Activated CD4-positive, alpha-beta T cell treated with anti-CD3 and anti-CD28 coated beads, Interleukin-2, amount 10 ng/mL, durations not matched to agents 7 days and 5 days (primary cell): Measurements from ENCODE around the gene PSTK. TPM values are rescaled to one million over a fixed set of nuclear protein-coding genes. Genes with fewer than 3 reads are reported as not detected.

Experiments
- CTCF ChIA-PET: fragments of 350-600 bp; sonication (Branson Sonifier 250); formaldehyde crosslinking; loops from one replicate; lab custom pipeline; 2021; ENCODE audit warnings: antibody characterized with exemption; lab: Charles Lee
- POLR2A ChIA-PET: fragments of 350-600 bp; sonication (Branson Sonifier 250); formaldehyde crosslinking; loops from one replicate; lab custom pipeline; 2021; ENCODE audit warnings: antibody characterized with exemption; lab: Charles Lee
- DNase-seq: peaks from one replicate; pipeline ENCODE4 v3.0.0-alpha.2; 2020
- H3K27ac Mint-ChIP-seq: one replicate; pipeline ENCODE4 v1.8.0; 2021; ENCODE audit warnings: mild to moderate bottlenecking, moderate library complexity, mixed read lengths
- H3K27me3 Mint-ChIP-seq: one replicate; pipeline ENCODE4 v1.8.0; 2021; ENCODE audit warnings: mixed read lengths
- H3K36me3 Mint-ChIP-seq: one replicate; pipeline ENCODE4 v1.8.0; 2021; ENCODE audit warnings: low read depth, mixed read lengths
- H3K4me1 Mint-ChIP-seq: one replicate; pipeline ENCODE4 v1.8.0; 2021; ENCODE audit warnings: mixed read lengths
- H3K4me3 Mint-ChIP-seq: one replicate; pipeline ENCODE4 v1.8.0; 2021; ENCODE audit warnings: mild to moderate bottlenecking, moderate library complexity, mixed read lengths
- H3K9me3 Mint-ChIP-seq: one replicate; pipeline ENCODE4 v1.8.0; 2021; ENCODE audit warnings: mixed read lengths
- total RNA-seq, 2 experiments: library from RNA; stranded (reverse); gene quantifications; one replicate each; pipeline ENCODE4 v1.2.3, GENCODE V29; 2021

The PSTK gene
- total RNA-seq, 2 experiments from 2014 or later = 2.6 to 3.7 TPM

DNA sequence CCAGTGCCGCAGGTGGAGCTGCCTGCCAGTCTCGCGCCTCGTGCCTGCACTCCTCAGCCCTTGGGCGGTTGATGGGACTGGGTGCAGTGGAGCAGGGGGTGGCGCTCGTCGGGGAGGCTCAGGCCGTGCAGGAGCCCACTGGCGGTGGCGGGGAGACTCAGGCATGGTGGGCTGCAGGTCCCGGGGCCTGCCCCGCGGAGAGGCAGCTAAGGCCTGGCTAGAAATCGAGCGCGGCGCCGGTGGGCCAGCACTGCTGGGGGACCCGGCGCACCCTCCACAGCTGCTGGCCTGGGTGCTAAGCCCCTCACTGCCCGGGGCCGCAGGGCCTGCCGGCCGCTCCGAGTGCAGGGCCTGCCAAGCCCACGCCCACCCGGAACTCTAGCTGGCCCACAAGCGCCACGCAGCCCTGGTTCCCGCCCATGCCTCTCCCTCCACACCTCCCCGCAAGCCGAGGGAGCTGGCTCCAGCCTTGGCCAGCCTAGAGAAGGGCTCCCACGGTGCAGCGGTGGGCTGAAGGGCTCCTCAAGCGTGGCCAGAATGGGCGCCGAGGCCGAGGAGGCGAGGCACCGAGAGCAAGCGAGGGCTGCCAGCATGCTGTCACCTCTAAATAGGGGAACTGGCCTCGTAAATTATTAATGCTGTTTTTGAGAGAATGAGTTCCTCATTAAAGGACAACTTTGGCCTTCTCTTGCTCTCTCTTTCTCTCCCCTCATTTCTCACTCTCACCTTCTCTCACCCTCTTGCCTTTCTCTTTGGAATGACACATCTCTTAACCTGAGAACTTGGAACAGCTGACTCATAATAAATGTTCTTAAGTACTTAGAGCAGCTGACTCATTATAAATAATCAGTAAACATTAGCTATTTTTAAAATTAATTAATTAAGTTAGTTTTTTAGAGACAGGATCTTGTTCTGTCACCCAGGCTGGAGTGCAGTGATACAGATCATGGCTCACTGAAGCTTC, 33.5 kb downstream of the PSTK start:
- Mint-ChIP-seq H3K9me3 (no peaks in the 10 kb centered on the region), H3K27ac (no peak overlapping the region), H3K4me3 (no peak overlapping the region), H3K27me3 (no peaks in the 10 kb centered on the region), H3K36me3 (peaks cover 9% of the 10 kb centered on the region), H3K4me1 (peaks cover 14% of the 10 kb centered on the region)
- ChIA-PET POLR2A (interaction anchor here (0.5 kb wide), 1 partner anchor 1792 kb away, joined by 3 read pairs; no protein-coding TSS in a partner anchor), CTCF (no interaction called here)
- no peak for DNase-seq

DNA sequence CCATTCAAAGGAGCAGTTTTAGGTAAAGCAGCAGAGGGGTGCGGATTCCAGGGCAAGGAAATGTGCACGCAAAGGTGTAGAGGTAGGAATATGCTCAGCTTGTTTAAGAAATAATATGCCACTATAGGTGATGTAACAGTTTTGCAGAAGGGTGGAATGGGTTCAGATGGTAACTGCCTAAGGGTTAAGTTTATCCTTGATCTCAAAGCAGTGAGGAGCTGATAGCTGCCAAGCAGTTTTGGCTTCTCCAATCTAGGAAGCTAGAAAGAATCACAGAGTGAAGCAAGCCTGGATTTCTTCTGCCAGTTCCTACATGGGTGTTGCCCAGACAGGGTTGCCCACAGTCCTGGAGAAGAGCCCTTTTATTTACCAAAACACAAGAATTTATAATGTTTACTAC, 34.6 kb downstream of the PSTK start:
- H3K27ac Mint-ChIP-seq = no peak overlapping the region
- H3K36me3 Mint-ChIP-seq = peaks cover 9% of the 10 kb centered on the region
- peaks cover 8% of the 10 kb centered on the region for H3K4me1 Mint-ChIP-seq
- POLR2A ChIA-PET = no interaction called here
- CTCF ChIA-PET = no interaction called here
- no peak for DNase-seq
- no peaks in the 10 kb centered on the region for H3K27me3 Mint-ChIP-seq
- H3K9me3 Mint-ChIP-seq = no peaks in the 10 kb centered on the region
- no peak overlapping the region for H3K4me3 Mint-ChIP-seq

DNA sequence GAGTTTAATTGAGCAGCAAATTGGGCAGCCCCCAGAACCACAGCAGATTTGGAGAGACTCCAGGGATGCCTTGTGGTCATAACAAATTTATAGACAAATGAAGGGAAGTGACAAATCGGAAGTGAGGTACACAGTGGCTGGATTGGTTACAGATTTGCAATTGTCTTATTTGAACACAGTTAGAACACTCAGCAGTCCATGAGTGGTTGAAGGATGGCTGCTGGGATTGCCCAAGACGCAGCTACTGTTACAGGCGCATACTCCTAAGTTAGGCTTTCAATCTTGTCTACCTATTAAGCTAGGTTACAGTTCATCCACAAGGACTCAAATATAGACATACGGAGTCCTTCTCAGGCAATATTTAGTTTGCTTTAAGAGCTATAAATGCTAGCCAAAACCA, 36.0 kb downstream of the PSTK start:
- ChIA-PET CTCF (no interaction called here), POLR2A (interaction anchor here (0.6 kb wide), 1 partner anchor 37 kb away, joined by 3 read pairs; no protein-coding TSS in a partner anchor)
- Mint-ChIP-seq H3K27me3 (no peaks in the 10 kb centered on the region), H3K4me1 (no peaks in the 10 kb centered on the region), H3K9me3 (no peaks in the 10 kb centered on the region), H3K4me3 (no peak overlapping the region), H3K36me3 (peaks cover 9% of the 10 kb centered on the region), H3K27ac (no peak overlapping the region)
- no peak for DNase-seq

DNA sequence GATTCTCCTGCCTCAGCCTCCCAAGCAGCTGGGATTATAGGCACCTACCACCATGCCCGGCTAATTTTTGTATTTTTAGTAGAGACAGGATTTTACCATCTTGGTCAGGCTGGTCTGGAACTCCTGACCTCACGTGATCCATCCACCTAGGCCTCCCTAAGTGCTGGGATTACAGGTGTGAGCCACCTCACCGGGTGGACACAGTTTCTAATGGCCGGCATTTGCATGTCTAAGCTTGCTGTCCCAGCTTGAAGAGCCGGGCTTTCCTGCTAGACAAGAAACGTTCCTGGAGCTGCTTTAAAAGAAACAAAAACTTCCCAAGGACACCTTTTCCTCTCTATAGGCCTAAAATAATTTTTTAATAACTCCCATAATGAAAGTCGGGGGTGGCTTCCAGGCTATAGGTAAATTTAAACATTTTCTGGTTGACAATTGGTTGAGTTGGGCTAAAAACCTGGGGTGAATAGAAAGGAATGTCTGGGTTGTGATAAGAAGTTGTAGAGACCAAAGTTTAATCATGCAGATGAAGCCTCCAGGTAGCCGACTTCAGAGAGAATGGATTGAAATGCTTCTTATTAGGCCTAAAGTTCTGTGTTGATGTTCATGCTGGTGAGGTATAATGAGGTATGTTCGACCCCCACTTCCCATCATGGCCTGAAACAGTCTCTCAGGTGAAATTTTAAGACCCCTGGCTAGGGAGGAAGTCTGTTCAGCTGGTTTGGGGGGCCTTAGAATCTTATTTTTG, 37.4 kb downstream of the PSTK start:
- ChIA-PET CTCF (interaction anchor here (1.0 kb wide), 1 partner anchor 21 kb away, joined by 3 read pairs; no protein-coding TSS in a partner anchor), POLR2A (no interaction called here)
- Mint-ChIP-seq H3K36me3 (peaks cover 4% of the 10 kb centered on the region), H3K27ac (no peak overlapping the region), H3K27me3 (no peaks in the 10 kb centered on the region), H3K4me3 (no peak overlapping the region), H3K9me3 (no peaks in the 10 kb centered on the region), H3K4me1 (peaks cover 2% of the 10 kb centered on the region)
- no peak for DNase-seq

DNA sequence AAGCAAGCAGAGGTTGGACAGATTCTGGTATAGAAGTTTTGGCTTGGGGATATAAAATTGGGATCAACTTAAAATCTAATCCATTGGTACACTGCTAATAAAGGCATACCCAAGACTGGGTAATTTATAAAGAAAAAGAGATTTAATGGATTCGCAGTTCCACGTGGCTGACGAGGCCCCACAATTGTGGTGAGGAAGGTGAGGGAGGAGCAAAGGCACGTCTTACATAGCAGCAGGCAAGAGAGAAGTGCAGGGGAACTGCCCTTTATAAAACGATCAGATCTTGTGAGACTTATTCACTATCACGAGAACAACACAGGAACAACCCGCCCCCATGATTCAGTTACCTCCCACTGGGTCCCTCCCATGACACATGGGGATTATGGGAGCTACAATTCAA, 38.3 kb downstream of the PSTK start:
- Mint-ChIP-seq H3K4me1 (peaks cover 2% of the 10 kb centered on the region), H3K27me3 (no peaks in the 10 kb centered on the region), H3K4me3 (no peak overlapping the region), H3K36me3 (peaks cover 4% of the 10 kb centered on the region), H3K9me3 (no peaks in the 10 kb centered on the region), H3K27ac (no peak overlapping the region)
- CTCF ChIA-PET = interaction anchor here (1.0 kb wide), 1 partner anchor 20 kb away, joined by 3 read pairs; no protein-coding TSS in a partner anchor
- DNase-seq = no peak
- POLR2A ChIA-PET = no interaction called here

DNA sequence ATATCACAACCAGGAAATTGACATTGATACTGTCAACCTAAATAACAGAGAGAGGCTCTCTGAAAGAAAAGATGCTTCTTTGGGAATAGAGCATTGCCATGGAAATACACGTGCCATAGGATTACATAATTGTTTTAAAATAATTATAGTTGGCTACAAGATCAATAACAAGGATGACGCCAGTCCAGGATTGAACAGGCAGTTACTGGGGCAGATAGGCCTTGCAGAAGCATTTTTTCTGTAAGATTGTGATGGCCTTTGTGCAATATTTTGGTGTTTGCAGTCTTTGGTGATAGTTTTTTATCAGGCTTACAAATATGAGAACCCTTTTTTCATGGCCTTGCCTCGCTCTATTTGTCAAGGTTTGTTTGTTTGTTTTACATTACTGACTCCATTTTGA, 39.1 kb downstream of the PSTK start:
- no peaks in the 10 kb centered on the region for H3K9me3 Mint-ChIP-seq
- POLR2A ChIA-PET = no interaction called here
- H3K27me3 Mint-ChIP-seq = no peaks in the 10 kb centered on the region
- no peak for DNase-seq
- peaks cover 2% of the 10 kb centered on the region for H3K36me3 Mint-ChIP-seq
- no peak overlapping the region for H3K27ac Mint-ChIP-seq
- CTCF ChIA-PET = interaction anchor here (1.4 kb wide), 1 partner anchor 9 kb away, joined by 4 read pairs; no protein-coding TSS in a partner anchor
- peaks cover 6% of the 10 kb centered on the region for H3K4me1 Mint-ChIP-seq
- H3K4me3 Mint-ChIP-seq = no peak overlapping the region

DNA sequence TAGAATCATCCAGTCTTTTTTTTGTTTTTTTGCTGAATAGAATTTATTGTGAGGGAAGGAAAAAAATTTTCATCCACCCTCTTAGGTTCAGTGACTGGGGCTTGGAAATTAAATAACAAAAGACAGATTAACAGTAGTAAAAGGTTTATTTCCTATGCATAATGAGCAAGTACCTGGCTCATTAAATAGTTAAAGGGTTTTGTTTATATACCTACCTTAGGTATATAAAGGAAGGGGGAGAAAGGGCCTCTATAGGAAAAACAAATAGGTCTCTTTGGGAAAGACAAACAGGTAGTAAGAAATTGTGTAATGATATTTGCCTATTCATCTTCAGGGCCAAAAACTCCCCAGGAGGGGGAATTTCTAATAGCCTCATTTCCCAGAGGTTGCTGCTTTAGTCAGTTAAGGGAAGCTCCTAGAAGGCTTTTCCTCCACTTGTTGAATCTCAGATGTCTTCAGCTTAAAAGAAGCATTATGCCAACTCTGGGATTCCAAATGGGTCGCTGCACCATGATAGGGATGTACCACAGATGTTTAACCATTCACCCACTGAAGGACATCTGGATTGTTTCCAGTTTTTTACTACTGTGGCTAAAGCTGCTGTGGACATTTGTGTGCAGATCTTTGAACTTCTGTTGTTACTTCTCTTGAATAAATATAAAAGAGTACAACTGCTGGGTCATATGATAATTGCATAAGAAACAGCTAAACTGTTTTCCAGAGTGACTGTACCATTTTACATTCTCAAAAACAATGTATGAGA, 39.9 kb downstream of the PSTK start:
- H3K27ac Mint-ChIP-seq = no peak overlapping the region
- peaks cover 13% of the 10 kb centered on the region for H3K4me1 Mint-ChIP-seq
- DNase-seq = no peak
- no peak overlapping the region for H3K4me3 Mint-ChIP-seq
- ChIA-PET CTCF (interaction anchor here (1.4 kb wide), 2 partner anchors 9 to 10 kb away, joined by 4 to 7 read pairs; no protein-coding TSS in a partner anchor), POLR2A (no interaction called here)
- no peaks in the 10 kb centered on the region for H3K9me3 Mint-ChIP-seq
- H3K36me3 Mint-ChIP-seq = peaks cover 2% of the 10 kb centered on the region
- H3K27me3 Mint-ChIP-seq = no peaks in the 10 kb centered on the region

DNA sequence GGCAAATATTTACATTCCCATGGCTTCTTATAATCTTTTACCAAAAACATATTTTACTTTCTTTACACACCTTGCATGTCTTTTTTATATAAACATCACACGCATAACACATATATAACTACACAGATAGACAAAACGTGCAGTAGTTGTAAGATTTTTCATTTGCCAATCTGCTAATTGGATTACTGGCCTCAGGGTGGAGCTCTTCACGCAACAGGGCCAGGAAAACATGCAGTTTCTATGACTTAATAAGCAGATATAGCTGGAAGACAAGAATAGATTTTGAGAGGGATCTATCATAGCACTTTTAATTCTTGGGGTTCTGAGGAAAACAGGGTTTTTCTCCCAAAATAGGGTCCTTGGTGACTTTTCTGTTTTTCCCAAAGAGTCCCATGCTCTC, 41.3 kb downstream of the PSTK start:
- no peak for DNase-seq
- Mint-ChIP-seq H3K27ac (no peak overlapping the region), H3K4me3 (no peak overlapping the region), H3K27me3 (no peaks in the 10 kb centered on the region), H3K9me3 (no peaks in the 10 kb centered on the region), H3K36me3 (no peaks in the 10 kb centered on the region), H3K4me1 (peaks cover 13% of the 10 kb centered on the region)
- CTCF ChIA-PET = interaction anchor here (0.6 kb wide), 1 partner anchor 32 kb away, joined by 3 read pairs; no protein-coding TSS in a partner anchor
- POLR2A ChIA-PET = no interaction called here

DNA sequence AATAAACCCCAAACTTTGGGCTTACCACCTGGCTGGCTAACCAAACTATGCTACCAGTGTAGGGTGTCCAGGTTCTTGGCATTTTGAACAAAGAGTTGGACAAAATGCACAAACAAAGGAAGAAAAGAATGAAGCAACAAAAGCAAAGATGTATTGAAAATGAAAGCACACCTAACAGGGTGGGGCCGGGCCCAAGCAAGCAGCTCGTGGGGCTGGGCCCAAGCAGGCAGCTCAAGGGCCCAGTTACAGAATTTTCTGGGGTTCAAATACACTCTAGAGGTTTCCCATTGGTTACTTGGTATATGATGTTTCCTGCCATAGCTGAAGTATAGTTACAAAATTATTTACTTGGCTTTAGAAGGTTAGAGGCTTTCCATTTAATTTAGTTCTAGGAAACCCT, 44.3 kb downstream of the PSTK start:
- H3K36me3 Mint-ChIP-seq = no peaks in the 10 kb centered on the region
- CTCF ChIA-PET = no interaction called here
- H3K4me3 Mint-ChIP-seq = no peak overlapping the region
- no peak for DNase-seq
- no peaks in the 10 kb centered on the region for H3K27me3 Mint-ChIP-seq
- no peaks in the 10 kb centered on the region for H3K9me3 Mint-ChIP-seq
- POLR2A ChIA-PET = no interaction called here
- H3K27ac Mint-ChIP-seq = no peak overlapping the region
- H3K4me1 Mint-ChIP-seq = peaks cover 13% of the 10 kb centered on the region

DNA sequence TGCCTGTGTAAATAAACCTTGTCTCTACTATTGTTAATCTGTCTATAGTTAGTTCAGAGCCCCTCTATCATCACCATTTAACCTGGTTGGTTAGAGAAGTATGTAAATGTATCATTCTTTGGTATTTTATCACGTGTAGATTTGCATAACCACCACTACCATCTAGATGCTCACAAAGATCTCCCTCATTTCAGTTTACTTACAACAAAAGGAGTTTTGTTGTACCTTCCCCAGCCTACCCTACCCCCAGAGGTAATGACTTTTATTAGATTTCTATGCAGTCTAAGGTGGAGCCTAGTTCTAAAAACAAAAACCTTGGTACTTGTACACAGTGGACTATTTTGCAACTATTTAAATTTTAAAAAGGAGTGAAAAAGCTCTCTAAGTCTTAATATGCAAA, 46.1 kb downstream of the PSTK start:
- Mint-ChIP-seq H3K9me3 (no peaks in the 10 kb centered on the region), H3K4me1 (peaks cover 12% of the 10 kb centered on the region), H3K36me3 (no peaks in the 10 kb centered on the region), H3K27me3 (no peaks in the 10 kb centered on the region), H3K4me3 (no peak overlapping the region), H3K27ac (no peak overlapping the region)
- no peak for DNase-seq
- POLR2A ChIA-PET = no interaction called here
- CTCF ChIA-PET = no interaction called here

DNA sequence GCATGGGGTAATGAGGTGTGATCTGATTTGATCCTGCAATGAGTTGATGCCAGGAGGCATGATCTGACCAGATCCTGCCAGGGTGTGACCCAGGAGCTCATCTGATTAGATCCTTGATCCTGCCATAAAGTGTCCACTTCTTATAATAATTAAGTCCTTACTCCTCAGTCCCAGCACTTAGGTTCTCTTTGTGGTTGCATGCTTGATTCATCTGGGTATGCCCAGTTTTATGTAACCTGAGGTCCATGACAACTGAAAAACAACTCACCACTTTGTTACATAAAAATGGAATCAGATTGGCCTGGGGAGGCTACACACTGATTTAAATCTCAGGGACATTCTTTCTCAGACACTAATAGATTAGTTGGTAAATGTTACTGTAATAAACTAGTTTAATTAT, 47.7 kb downstream of the PSTK start:
- Mint-ChIP-seq H3K4me1 (peaks cover 10% of the 10 kb centered on the region), H3K4me3 (no peak overlapping the region), H3K9me3 (no peaks in the 10 kb centered on the region), H3K36me3 (no peaks in the 10 kb centered on the region), H3K27me3 (no peaks in the 10 kb centered on the region), H3K27ac (no peak overlapping the region)
- POLR2A ChIA-PET = no interaction called here
- DNase-seq = no peak
- CTCF ChIA-PET = no interaction called here

DNA sequence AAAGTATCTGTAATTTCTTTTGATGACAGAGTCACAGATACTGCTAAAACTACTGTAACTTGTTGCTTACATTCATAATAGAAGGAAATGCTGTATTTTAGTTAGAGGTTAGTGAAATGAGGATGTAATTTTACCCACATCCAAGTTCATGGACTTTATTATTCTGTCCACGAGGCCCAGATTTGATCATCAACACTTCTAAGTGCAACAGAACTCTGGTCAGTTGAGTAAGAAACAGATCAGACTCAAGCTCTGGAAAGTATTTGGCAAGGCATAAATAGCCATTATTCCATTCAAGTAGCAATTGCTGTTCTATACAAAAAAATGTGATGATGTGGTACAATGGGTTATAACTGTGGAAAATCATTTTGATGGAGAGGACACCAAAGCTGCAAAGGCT, 50.9 kb downstream of the PSTK start:
- no peak for DNase-seq
- H3K36me3 Mint-ChIP-seq = no peaks in the 10 kb centered on the region
- no peaks in the 10 kb centered on the region for H3K27me3 Mint-ChIP-seq
- H3K27ac Mint-ChIP-seq = no peak overlapping the region
- ChIA-PET POLR2A (no interaction called here), CTCF (no interaction called here)
- H3K4me1 Mint-ChIP-seq = no peaks in the 10 kb centered on the region
- H3K4me3 Mint-ChIP-seq = no peak overlapping the region
- no peaks in the 10 kb centered on the region for H3K9me3 Mint-ChIP-seq
